22Rv1 (cell line): ENCODE data around the gene NCKAP5.

ENCODE experiments used
- ZFX ChIP-seq: fragments of 450-650 bp; IDR thresholded peaks from 2 replicates; pipeline ENCODE4 v1.6.1; 2017; ENCODE audit warnings: antibody characterized with exemption, borderline replicate concordance
- TF ChIP-seq, protein P1 (sequence below): fragments of 450-650 bp; IDR thresholded peaks from 2 replicates; pipeline ENCODE4 v1.5.1; 2017; ENCODE audit warnings: mild to moderate bottlenecking

DNA sequence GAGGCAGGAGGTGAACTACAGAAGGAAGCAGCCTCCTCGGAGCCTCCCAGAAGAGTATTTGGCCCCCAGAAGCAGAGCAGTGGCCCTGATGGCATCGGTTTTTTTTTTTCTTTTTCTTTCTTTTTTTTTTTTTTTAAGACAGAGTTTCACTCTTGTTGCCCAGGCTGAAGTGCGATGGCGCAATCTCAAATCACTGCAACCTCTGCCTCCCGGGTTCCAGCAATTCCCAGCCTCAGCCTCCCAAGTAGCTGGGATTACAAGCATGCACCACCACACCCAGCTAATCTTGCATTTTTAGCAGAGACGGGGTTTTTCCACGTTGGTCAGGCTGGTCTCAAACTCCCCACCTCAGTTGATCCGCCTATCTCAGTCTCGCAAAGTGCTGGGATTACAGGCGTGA is 34.8 kb upstream of the NCKAP5 start:
- TF ChIP-seq, protein P1, sequence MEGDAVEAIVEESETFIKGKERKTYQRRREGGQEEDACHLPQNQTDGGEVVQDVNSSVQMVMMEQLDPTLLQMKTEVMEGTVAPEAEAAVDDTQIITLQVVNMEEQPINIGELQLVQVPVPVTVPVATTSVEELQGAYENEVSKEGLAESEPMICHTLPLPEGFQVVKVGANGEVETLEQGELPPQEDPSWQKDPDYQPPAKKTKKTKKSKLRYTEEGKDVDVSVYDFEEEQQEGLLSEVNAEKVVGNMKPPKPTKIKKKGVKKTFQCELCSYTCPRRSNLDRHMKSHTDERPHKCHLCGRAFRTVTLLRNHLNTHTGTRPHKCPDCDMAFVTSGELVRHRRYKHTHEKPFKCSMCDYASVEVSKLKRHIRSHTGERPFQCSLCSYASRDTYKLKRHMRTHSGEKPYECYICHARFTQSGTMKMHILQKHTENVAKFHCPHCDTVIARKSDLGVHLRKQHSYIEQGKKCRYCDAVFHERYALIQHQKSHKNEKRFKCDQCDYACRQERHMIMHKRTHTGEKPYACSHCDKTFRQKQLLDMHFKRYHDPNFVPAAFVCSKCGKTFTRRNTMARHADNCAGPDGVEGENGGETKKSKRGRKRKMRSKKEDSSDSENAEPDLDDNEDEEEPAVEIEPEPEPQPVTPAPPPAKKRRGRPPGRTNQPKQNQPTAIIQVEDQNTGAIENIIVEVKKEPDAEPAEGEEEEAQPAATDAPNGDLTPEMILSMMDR, result no peak
- no peak for TF ChIP-seq ZFX
